Fibroblast of villous mesenchyme (primary cell): Measurements from ENCODE around the gene RGS7. TPM values are rescaled to one million over a fixed set of nuclear protein-coding genes. Genes with fewer than 3 reads are reported as not detected.
"Not testable (repeated sequence)": the region's sequence is repeated elsewhere in the genome, so short reads cannot be mapped to it uniquely, and the experiment has no call there.

Source experiments
- DNase-seq: peaks from one replicate; pipeline ENCODE4 v3.0.0-alpha.2; 2010; ENCODE audit warnings: low read depth
- H3K4me3 ChIP-seq: 2 replicates; pipeline ENCODE4 v1.5.1; 2011; ENCODE audit warnings: low read depth, mild to moderate bottlenecking, low read length
- CTCF ChIP-seq: IDR thresholded peaks from 2 replicates; pipeline ENCODE4 v1.5.1; 2012; ENCODE audit warnings: low read depth, mild to moderate bottlenecking, low read length; ENCODE audit not compliant: insufficient read depth
- total RNA-seq: library from RNA; depleted of rRNA; stranded (reverse); fragments of >200 nt; gene quantifications from 2 replicates; pipeline ENCODE4 v1.2.3, GENCODE V29; 2012

RGS7 gene
- total RNA-seq, 1 donor = 0.43 TPM

GRCh38 chr1:241172486-241172885 is 184.5 kb downstream of the RGS7 start:
- no peak for TF ChIP-seq CTCF
- DNase-seq = no peak
- H3K4me3 ChIP-seq = no peak overlapping the region

- no peak for TF ChIP-seq CTCF
- no peak overlapping the region for H3K4me3 ChIP-seq
- DNase-seq = no peak
Observed at GRCh38 chr1:241171991-241172390, 185.0 kb downstream of the RGS7 start.

GRCh38 chr1:241167121-241167630 is 189.8 kb downstream of the RGS7 start:
- H3K4me3 ChIP-seq = no peak overlapping the region
- no peak for DNase-seq
- no peak for TF ChIP-seq CTCF

- DNase-seq = no peak
- H3K4me3 ChIP-seq = no peak overlapping the region
- no peak for TF ChIP-seq CTCF
Observed at GRCh38 chr1:241166625-241167024, 190.4 kb downstream of the RGS7 start.

- not testable (repeated sequence) for DNase-seq, H3K4me3 ChIP-seq
Observed at GRCh38 chr1:241165256-241165655, 191.7 kb downstream of the RGS7 start.

- H3K4me3 ChIP-seq = no peak overlapping the region
- no peak for DNase-seq
- no peak for TF ChIP-seq CTCF
Observed at GRCh38 chr1:241163363-241163762, 193.6 kb downstream of the RGS7 start.

GRCh38 chr1:241161188-241161689 is 195.8 kb downstream of the RGS7 start:
- H3K4me3 ChIP-seq = no peak overlapping the region
- no peak for TF ChIP-seq CTCF
- DNase-seq = no peak
